Measurements from ENCODE around the gene DAD1. TPM values are rescaled to one million over a fixed set of nuclear protein-coding genes. Genes with fewer than 3 reads are reported as not detected.
"Not testable (repeated sequence)": the region's sequence is repeated elsewhere in the genome, so short reads cannot be mapped to it uniquely, and the experiment has no call there.

DAD1 gene
- 284 and 290 TPM in 2 replicates for total RNA-seq (2014; rRNA removed)
- 462 TPM for polyA plus RNA-seq (2012)

DNA sequence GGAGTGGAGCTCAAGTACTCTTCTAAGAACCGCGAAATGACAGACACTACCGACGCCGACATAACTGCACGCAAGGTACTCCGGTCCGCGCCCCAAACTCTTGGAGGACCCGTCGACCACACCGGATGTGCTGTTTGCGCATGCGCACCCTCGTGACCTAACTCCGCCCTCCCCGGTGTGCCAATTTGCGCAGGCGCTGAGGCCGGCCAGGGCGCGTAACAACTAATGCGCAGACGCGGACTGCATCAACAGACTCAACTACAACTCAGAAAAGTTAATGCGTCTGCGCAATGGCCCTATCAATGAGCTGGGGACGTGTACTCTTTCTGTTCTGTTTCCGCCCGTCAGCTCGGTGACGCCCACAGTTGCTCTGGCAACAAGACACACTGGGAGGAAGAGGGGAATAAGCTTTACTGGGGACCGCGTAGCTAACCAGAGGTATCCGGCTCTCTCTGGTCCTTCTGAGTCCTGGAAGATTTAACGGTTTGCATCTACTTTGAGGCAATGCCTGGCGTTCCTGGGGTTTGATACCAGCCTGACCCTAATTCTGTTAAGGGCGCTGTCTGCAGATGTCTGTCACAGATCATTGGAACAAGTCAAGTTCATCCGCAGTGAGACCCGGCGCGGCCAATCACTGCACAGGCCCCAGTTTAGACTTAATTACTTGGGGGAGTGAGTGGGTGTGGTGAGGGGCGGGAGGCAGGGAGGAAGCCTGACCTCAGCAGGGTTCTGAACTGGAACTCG is at the start of gene DAD1:
DAD1 (minus strand) TSS at position 129 of the 744 bp plus-strand sequence; CDS start at position 62, 67 bp downstream.
- DNase-seq (ENCODE audit: low read depth), result peak; percentile 99

- not testable (repeated sequence) for DNase-seq (ENCODE audit: low read depth)
Observed at GRCh38 chr14:22635980-22636379, 47.0 kb upstream of the DAD1 start.

GRCh38 chr14:22634233-22634900 is 45.3 kb upstream of the DAD1 start:
- no peak for DNase-seq (ENCODE audit: low read depth)

- peak; percentile 74 for DNase-seq (ENCODE audit: low read depth)
Observed at GRCh38 chr14:22630486-22630885, 41.5 kb upstream of the DAD1 start.

DNA sequence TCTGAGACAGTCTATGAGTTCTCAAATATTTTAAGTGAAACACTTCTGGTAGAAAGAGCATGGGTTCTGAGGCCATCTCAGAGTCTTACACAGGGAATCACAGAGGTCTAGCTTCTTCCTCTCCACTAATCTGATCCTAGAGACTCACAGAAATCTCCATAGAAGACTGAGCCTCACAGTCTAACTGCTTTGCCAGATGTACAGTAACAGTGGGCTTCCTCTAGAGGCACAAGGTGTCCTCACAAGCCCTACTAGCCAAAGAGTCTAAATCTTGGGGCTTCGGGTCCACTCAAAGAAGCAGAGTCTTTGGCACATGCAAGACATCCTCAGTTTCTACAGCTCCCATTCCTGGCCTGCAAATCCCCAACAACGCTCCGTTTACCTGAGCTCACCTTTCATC is 41.0 kb upstream of the DAD1 start:
- DNase-seq (ENCODE audit: low read depth), result no peak

DNA sequence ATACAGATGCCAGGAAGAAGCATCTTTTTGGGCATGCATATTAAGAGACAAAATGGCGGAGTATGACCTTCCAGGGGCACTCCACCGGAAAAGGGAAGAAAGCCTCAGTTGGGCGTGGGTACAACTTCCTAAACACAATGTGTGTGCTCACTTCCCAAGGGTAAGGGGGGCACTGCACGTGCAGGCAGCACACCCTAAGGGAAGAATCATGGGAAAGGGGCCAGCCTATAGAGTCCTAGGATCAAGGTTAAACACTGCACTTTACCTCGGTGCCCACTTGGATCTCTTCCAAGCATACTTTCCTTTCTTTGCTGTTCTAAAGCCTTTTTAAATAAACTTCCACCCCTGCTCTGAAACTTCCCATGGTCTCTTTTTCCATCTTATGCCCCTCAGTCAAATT is 40.3 kb upstream of the DAD1 start:
- no peak for DNase-seq (ENCODE audit: low read depth)

GRCh38 chr14:22627506-22628263 is 38.7 kb upstream of the DAD1 start:
- DNase-seq (ENCODE audit: low read depth), result no peak

- no peak for DNase-seq (ENCODE audit: low read depth)
Observed at GRCh38 chr14:22626590-22626989, 37.6 kb upstream of the DAD1 start.

DNA sequence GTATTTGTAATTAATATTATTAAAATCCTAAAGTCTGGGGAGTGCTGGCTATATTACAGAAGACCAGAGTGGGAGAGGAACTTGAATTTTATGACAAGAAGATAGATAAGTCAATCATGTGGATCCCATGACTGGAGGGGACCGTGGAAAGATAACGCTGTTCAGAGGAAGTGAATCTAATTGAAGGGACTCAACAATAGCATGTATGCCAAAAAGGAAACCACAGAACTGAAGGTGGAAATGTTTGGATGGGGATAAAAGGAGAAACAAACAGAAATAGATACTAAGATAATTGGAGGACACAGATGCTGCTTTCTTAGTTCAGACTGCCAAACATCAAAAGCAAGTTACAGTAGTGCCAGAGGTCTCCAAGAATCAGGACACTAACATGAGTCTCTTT is 34.0 kb upstream of the DAD1 start:
- DNase-seq (ENCODE audit: low read depth), result no peak

- peak; percentile 68 for DNase-seq (ENCODE audit: low read depth)
Observed at GRCh38 chr14:22622255-22622654, 33.2 kb upstream of the DAD1 start.

GRCh38 chr14:22615765-22616164 is 26.7 kb upstream of the DAD1 start:
- not testable (repeated sequence) for DNase-seq (ENCODE audit: low read depth)

- DNase-seq (ENCODE audit: low read depth), result peak; percentile 96
Observed at GRCh38 chr14:22614240-22614799, 25.3 kb upstream of the DAD1 start.

GRCh38 chr14:22613736-22614239 is 24.8 kb upstream of the DAD1 start:
- DNase-seq (ENCODE audit: low read depth), result no peak

GRCh38 chr14:22613106-22613695 is 24.2 kb upstream of the DAD1 start:
- DNase-seq (ENCODE audit: low read depth), result no peak

GRCh38 chr14:22610931-22611330 is 21.9 kb upstream of the DAD1 start:
- no peak for DNase-seq (ENCODE audit: low read depth)

GRCh38 chr14:22607291-22607690 is 18.3 kb upstream of the DAD1 start:
- peak; percentile 93 for DNase-seq (ENCODE audit: low read depth)

DNA sequence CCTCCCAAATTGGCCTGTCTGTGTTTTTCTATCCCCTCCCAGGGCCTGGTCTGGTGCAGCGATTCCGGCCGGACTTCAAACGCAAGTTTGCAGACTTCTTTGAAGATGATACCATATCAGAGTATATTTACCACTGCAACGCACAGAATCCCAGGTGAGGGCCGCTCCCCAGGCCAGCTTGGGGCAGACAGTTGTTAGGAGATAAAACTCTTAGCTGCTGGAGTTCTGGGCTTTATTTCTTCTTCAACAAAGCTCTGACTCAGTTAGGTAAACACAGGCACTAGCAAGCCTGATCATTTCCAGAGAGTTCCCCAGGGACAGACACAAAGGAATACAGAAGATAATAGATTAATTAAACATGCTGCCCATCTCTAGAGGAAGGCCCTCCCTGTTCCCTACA is 17.4 kb upstream of the DAD1 start:
- peak; percentile 59 for DNase-seq (ENCODE audit: low read depth)

DNA sequence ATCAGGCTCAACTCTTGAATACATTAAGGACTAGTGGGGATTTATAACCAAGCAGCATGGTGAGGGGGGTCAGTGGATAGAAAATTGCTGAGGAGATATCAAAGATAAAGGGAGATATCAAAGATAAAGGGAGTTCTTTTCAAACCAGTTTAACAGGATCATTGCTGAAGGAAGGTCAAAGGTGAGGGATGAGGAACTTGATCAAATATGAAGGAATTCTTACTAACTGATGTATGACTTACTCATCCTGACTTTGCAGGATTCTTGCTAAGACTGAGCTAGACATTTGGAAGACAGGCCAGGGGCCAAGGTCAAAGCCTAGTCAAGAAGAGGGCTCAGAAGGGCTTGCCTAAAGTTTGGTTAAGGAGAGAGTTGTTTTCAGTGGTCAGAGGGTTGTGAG is 13.8 kb upstream of the DAD1 start:
- DNase-seq (ENCODE audit: low read depth), result peak; percentile 47

GRCh38 chr14:22601996-22602395 is 13.0 kb upstream of the DAD1 start:
- no peak for DNase-seq (ENCODE audit: low read depth)

DNA sequence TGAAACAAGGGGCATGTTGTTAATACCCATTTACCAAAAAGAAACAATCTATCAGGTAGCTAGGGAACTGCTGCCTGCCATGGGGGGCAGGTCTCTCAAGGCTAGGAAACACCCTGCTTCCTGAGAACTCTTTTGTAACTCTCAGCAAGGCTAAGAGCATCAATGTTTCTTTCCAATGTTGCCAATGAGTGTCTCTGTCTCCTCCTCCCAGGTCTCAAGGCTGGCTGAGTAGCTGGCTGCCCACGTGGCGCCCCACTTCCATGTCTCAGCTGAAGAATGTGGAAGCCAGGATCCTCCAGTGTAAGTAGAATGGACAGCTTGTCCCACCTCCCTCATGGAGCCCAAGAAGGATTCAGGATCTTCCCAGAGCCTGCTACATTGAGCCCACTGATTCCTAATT is 12.4 kb upstream of the DAD1 start:
- DNase-seq (ENCODE audit: low read depth), result no peak

DNA sequence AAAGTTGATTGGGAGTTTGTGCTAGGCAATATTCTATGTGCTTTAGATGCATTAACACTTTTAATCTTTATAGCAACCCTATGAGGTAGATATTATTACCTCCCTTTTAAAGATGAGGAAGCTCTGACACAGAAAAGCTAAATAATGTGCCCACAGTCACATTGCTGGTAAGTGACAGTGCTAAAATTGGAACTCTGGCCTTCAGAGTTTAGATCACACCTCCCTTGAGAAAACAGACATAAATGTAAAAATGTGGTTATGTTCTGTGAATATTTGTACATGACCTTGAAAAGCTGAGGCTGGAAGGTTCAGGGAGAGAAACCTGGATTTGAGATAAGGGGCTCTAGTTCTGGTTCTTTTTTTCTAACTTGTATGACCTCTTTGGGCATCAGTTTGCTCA is 11.0 kb upstream of the DAD1 start:
- DNase-seq (ENCODE audit: low read depth), result no peak

All from LHCN-M2 (cell line).